Breast epithelium (tissue), 4 donors: ENCODE data around the gene KCNMB2. TPM values are rescaled to one million over a fixed set of nuclear protein-coding genes. Genes with fewer than 3 reads are reported as not detected.

Source experiments
- DNase-seq, 2 donors: peaks; one replicate each; pipeline ENCODE4 v3.0.0-alpha.2; 2019; ENCODE audit warnings: low spot score in 2 of 2
- H3K27ac ChIP-seq, 2 donors: fragments of 200-600 bp; sonication (generic) in 1 of 2; one replicate each; pipeline ENCODE4 v1.5.1; 2016 to 2019; ENCODE audit warnings: mild to moderate bottlenecking in 1 of 2
- H3K27me3 ChIP-seq, 2 donors: fragments of 200-600 bp; sonication (generic) in 1 of 2; one replicate each; pipeline versions ENCODE4 v1.5.1 to v1.6.0; 2017 to 2019; ENCODE audit warnings: control low read depth in 1 of 2, mild to moderate bottlenecking in 1 of 2
- H3K36me3 ChIP-seq: fragments of 200-600 bp; one replicate; pipeline ENCODE4 v1.5.1; 2019
- H3K4me1 ChIP-seq, 2 donors: fragments of 200-600 bp; sonication (generic); one replicate each; pipeline ENCODE4 v1.5.1; 2016 to 2019; ENCODE audit warnings: control low read depth in 1 of 2
- H3K4me3 ChIP-seq, 3 donors: fragments of 200-600 bp; sonication (generic); 1 replicate in 2 of 3; 2 replicates in 1 of 3; pipeline ENCODE4 v1.5.1; 2016 to 2019; ENCODE audit warnings: mild to moderate bottlenecking in 3 of 3, moderate library complexity in 2 of 3
- H3K9me3 ChIP-seq, 2 donors: fragments of 200-600 bp; sonication (generic) in 1 of 2; one replicate each; pipeline ENCODE4 v1.5.1; 2016 to 2019; ENCODE audit warnings: control low read depth in 1 of 2
- CTCF ChIP-seq, 3 donors: fragments of 450-650 bp; IDR thresholded peaks; one replicate each; pipeline ENCODE4 v1.5.1; 2016 to 2017; ENCODE audit warnings: antibody characterized with exemption in 3 of 3, mild to moderate bottlenecking in 3 of 3, moderate library complexity in 3 of 3
- POLR2A ChIP-seq: fragments of 450-650 bp; IDR thresholded peaks from one replicate; pipeline ENCODE4 v1.6.1; 2016; ENCODE audit warnings: antibody characterized with exemption, mild to moderate bottlenecking, moderate library complexity
- POLR2AphosphoS5 ChIP-seq, 3 donors: sonication (generic); formaldehyde crosslinking; IDR thresholded peaks; one replicate each; pipeline ENCODE4 v1.6.1; 2017; ENCODE audit warnings: antibody characterized with exemption in 3 of 3
- intact Hi-C: fragments of 100-400 bp; cut with DNase I; formaldehyde crosslinking; loops from one replicate; pipeline ENCODE4 v1.15.1; 2023; ENCODE audit warnings: low total_unique reads
- total RNA-seq, 3 donors: library from RNA; depleted of rRNA; stranded (reverse); fragments of >200 nt; gene quantifications; one replicate each; pipeline ENCODE4 v1.1.0, GENCODE V29; 2016

KCNMB2 gene
- total RNA-seq, 3 donors from 2014 or later = 0.59 TPM; not detected in 2

GRCh38 chr3:178802259-178802658, 266.0 kb downstream of the KCNMB2 start:
- no peak for TF ChIP-seq POLR2AphosphoS5 (IDR thresholded peaks at IDR 0.05)
- no peak for TF ChIP-seq CTCF (IDR thresholded peaks at IDR 0.05)
- no peak for TF ChIP-seq POLR2A
- H3K27me3 ChIP-seq = no peaks in the 10 kb centered on the region
- no peaks in the 10 kb centered on the region for H3K9me3 ChIP-seq
- intact Hi-C loops = no loop called here
- no peaks in the 10 kb centered on the region for H3K36me3 ChIP-seq
- no peak overlapping the region for H3K4me3 ChIP-seq
- DNase-seq = no peak
- H3K27ac ChIP-seq = no peak overlapping the region
- no peaks in the 10 kb centered on the region for H3K4me1 ChIP-seq

- H3K9me3 ChIP-seq = no peaks in the 10 kb centered on the region
- no peaks in the 10 kb centered on the region for H3K27me3 ChIP-seq
- TF ChIP-seq POLR2A = no peak
- TF ChIP-seq POLR2AphosphoS5 (IDR thresholded peaks at IDR 0.05) = no peak
- no peak for TF ChIP-seq CTCF (IDR thresholded peaks at IDR 0.05)
- H3K36me3 ChIP-seq = no peaks in the 10 kb centered on the region
- no peak for DNase-seq
- H3K4me3 ChIP-seq = no peak overlapping the region
- intact Hi-C loops = no loop called here
- no peaks in the 10 kb centered on the region for H3K4me1 ChIP-seq
- no peak overlapping the region for H3K27ac ChIP-seq
These were observed 266.9 kb downstream of the KCNMB2 start for GRCh38 chr3:178802993-178803693.

GRCh38 chr3:178804606-178805005, 268.4 kb downstream of the KCNMB2 start:
- TF ChIP-seq CTCF (IDR thresholded peaks at IDR 0.05) = no peak
- TF ChIP-seq POLR2A = no peak
- TF ChIP-seq POLR2AphosphoS5 (IDR thresholded peaks at IDR 0.05) = no peak
- intact Hi-C loops = no loop called here
- Histone ChIP-seq H3K27me3 (no peaks in the 10 kb centered on the region), H3K27ac (no peak overlapping the region), H3K9me3 (no peaks in the 10 kb centered on the region), H3K4me1 (no peaks in the 10 kb centered on the region), H3K4me3 (no peak overlapping the region), H3K36me3 (no peaks in the 10 kb centered on the region)
- DNase-seq = no peak

GRCh38 chr3:178805741-178806140, 269.5 kb downstream of the KCNMB2 start:
- H3K9me3 ChIP-seq = no peaks in the 10 kb centered on the region
- H3K27me3 ChIP-seq = no peaks in the 10 kb centered on the region
- H3K27ac ChIP-seq = no peak overlapping the region
- H3K4me1 ChIP-seq = no peaks in the 10 kb centered on the region
- TF ChIP-seq POLR2A (no peak), POLR2AphosphoS5 (IDR thresholded peaks at IDR 0.05) (no peak), CTCF (IDR thresholded peaks at IDR 0.05) (no peak)
- no peak for DNase-seq
- no peak overlapping the region for H3K4me3 ChIP-seq
- H3K36me3 ChIP-seq = no peaks in the 10 kb centered on the region
- intact Hi-C loops = no loop called here

GRCh38 chr3:178806651-178807050, 270.4 kb downstream of the KCNMB2 start:
- no peaks in the 10 kb centered on the region for H3K36me3 ChIP-seq
- no peak for TF ChIP-seq POLR2AphosphoS5 (IDR thresholded peaks at IDR 0.05)
- no peak for TF ChIP-seq POLR2A
- no peak for TF ChIP-seq CTCF (IDR thresholded peaks at IDR 0.05)
- H3K4me3 ChIP-seq = no peak overlapping the region
- H3K4me1 ChIP-seq = no peaks in the 10 kb centered on the region
- no peaks in the 10 kb centered on the region for H3K27me3 ChIP-seq
- no peak for DNase-seq
- H3K27ac ChIP-seq = no peak overlapping the region
- no peaks in the 10 kb centered on the region for H3K9me3 ChIP-seq
- intact Hi-C loops = no loop called here
